IgD-negative memory B cell (primary cell): ENCODE data around the gene CYB5R3. TPM values are rescaled to one million over a fixed set of nuclear protein-coding genes. Genes with fewer than 3 reads are reported as not detected.
"Not testable (repeated sequence)": the region's sequence is repeated elsewhere in the genome, so short reads cannot be mapped to it uniquely, and the experiment has no call there.

Source experiments
- H3K27ac Mint-ChIP-seq, 3 donors: one replicate each; pipeline ENCODE4 v1.8.0; 2020 to 2022; ENCODE audit warnings: mild to moderate bottlenecking in 3 of 3, mixed read lengths in 3 of 3, moderate library complexity in 1 of 3
- H3K27me3 Mint-ChIP-seq: one replicate; pipeline ENCODE4 v1.8.0; 2021; ENCODE audit warnings: mixed read lengths
- H3K36me3 Mint-ChIP-seq: one replicate; pipeline ENCODE4 v1.8.0; 2020; ENCODE audit warnings: mild to moderate bottlenecking, mixed read lengths
- H3K4me1 Mint-ChIP-seq, 3 donors: one replicate each; pipeline ENCODE4 v1.8.0; 2020 to 2022; ENCODE audit warnings: mixed read lengths in 3 of 3, mild to moderate bottlenecking in 1 of 3
- H3K4me3 Mint-ChIP-seq, 4 donors: one replicate each; pipeline ENCODE4 v1.8.0; 2020 to 2022; ENCODE audit warnings: mild to moderate bottlenecking in 4 of 4, mixed read lengths in 4 of 4, moderate library complexity in 3 of 4
- H3K9me3 Mint-ChIP-seq, 3 donors: one replicate each; pipeline ENCODE4 v1.8.0; 2020 to 2021; ENCODE audit warnings: mixed read lengths in 3 of 3, mild to moderate bottlenecking in 1 of 3
- polyA plus RNA-seq: library from polyadenylated mRNA; unstranded; fragments of 300-500 nt; fragmentation: Illumina TruSeq; gene quantifications from one replicate; pipeline ENCODE4 v1.2.3, GENCODE V29; 2021

Gene CYB5R3
- polyA plus RNA-seq, 1 donor from 2014 or later: 138 TPM

GRCh38 chr22:42574046-42574445 is 75.1 kb downstream of the CYB5R3 start:
- not testable (repeated sequence) for H3K4me1 Mint-ChIP-seq, H3K4me3 Mint-ChIP-seq, H3K36me3 Mint-ChIP-seq, H3K9me3 Mint-ChIP-seq, H3K27ac Mint-ChIP-seq, H3K27me3 Mint-ChIP-seq

DNA sequence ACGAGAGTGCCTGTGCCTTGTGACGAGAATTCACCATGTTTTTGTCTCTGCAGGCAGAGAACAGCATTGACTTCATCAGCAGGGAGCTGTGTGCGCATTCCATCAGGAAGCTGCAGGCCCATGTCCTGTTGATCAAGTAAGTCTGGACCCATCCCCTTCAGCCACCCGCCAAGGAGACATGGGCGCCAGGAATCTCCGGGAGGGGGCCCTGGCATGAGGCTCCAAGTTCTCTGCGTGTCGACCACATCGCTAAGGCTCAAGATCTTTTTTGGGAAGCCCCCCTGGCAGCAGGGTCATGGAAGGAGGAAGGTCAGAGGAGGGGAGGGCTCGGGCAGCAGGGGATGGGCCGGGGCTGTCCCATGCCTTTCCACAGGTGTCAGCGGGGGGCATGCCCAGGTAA is 78.1 kb downstream of the CYB5R3 start:
- H3K27me3 Mint-ChIP-seq, H3K36me3 Mint-ChIP-seq, H3K9me3 Mint-ChIP-seq, H3K4me3 Mint-ChIP-seq, H3K4me1 Mint-ChIP-seq, H3K27ac Mint-ChIP-seq: not testable (repeated sequence)

GRCh38 chr22:42570580-42570979 is 78.6 kb downstream of the CYB5R3 start:
- H3K36me3 Mint-ChIP-seq, H3K4me1 Mint-ChIP-seq, H3K27me3 Mint-ChIP-seq, H3K4me3 Mint-ChIP-seq, H3K9me3 Mint-ChIP-seq: not testable (repeated sequence)
- peak overlapping the region in 1 of 3 donors; percentile 50 for H3K27ac Mint-ChIP-seq

- H3K36me3 Mint-ChIP-seq, H3K27ac Mint-ChIP-seq, H3K9me3 Mint-ChIP-seq, H3K4me1 Mint-ChIP-seq, H3K27me3 Mint-ChIP-seq, H3K4me3 Mint-ChIP-seq: not testable (repeated sequence)
Observed at GRCh38 chr22:42567950-42568349, 81.2 kb downstream of the CYB5R3 start.

Other genes starting within 250 kb of the CYB5R3 start
- gene NFAM1, start 217.0 kb downstream of the CYB5R3 start, polyA plus RNA-seq: 1.1 TPM
- 74.7 TPM for gene RRP7A, start 129.6 kb downstream of the CYB5R3 start, polyA plus RNA-seq
- gene SERHL2, start 95.4 kb downstream of the CYB5R3 start, polyA plus RNA-seq: 4.5 TPM
- gene POLDIP3, start 34.5 kb downstream of the CYB5R3 start, polyA plus RNA-seq: 78.2 TPM
- 0.51 TPM for gene ATP5MGL, start 8.8 kb downstream of the CYB5R3 start, polyA plus RNA-seq
- not detected for gene A4GALT, start 71.5 kb upstream of the CYB5R3 start, polyA plus RNA-seq
- 25.5 TPM for gene ARFGAP3, start 207.9 kb upstream of the CYB5R3 start, polyA plus RNA-seq